ENCODE results near the gene TLR6.

DNA sequence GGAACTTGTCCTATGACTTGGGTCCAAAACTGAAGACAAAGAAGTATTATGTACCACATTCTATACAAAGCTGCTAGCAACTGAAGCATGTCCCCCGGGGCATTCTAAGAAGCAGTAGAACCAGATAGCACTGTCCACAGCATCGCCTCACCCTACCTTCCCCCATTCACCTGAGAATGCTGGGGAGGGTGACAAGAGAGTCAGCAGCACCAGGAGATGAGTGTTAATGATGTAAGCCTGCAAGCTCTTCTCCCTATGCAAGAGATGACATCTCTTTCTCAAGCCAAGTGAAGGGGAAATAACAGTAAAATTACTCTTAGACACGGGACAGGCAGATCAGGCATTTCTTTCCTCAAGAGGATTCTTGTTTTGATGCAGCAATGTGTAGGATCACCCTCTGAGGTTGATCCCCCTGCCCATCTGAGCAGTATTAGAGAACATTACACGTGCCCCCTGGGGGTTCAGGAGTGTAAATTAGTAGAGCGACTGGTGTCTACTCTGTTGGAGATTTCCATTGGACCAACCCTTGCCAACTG lies 38.1 kb downstream of the TLR6 start:
- no peak for TF ChIP-seq CTCF (IDR thresholded peaks at IDR 0.05)
- TF ChIP-seq POLR2A (IDR thresholded peaks at IDR 0.05): no peak

All from body of pancreas (tissue), 4 donors.